Liver (tissue), 3 donors: ENCODE data around the gene TOX2.

Source experiments
- EGR1 ChIP-seq, 2 donors: IDR thresholded peaks; 2 replicates each; pipeline ENCODE4 v1.6.1; 2016 to 2018; ENCODE audit warnings: antibody characterized with exemption in 2 of 2, low read depth in 2 of 2
- HNF4G ChIP-seq: IDR thresholded peaks from 2 replicates; pipeline ENCODE4 v1.6.1; 2016; ENCODE audit warnings: antibody characterized with exemption
- TF ChIP-seq, protein P1 (sequence below): fragments of 150-350 bp; IDR thresholded peaks from 2 replicates; pipeline ENCODE4 v1.5.1; 2017; ENCODE audit warnings: improper control_type of control experiment, low read depth, low read length; ENCODE audit not compliant: missing input control
- donor health status: healthy.
- donor health status: healthy.

GRCh38 chr20:43917380-43917779, 2.7 kb downstream of the TOX2 start:
- TF ChIP-seq, protein P1, sequence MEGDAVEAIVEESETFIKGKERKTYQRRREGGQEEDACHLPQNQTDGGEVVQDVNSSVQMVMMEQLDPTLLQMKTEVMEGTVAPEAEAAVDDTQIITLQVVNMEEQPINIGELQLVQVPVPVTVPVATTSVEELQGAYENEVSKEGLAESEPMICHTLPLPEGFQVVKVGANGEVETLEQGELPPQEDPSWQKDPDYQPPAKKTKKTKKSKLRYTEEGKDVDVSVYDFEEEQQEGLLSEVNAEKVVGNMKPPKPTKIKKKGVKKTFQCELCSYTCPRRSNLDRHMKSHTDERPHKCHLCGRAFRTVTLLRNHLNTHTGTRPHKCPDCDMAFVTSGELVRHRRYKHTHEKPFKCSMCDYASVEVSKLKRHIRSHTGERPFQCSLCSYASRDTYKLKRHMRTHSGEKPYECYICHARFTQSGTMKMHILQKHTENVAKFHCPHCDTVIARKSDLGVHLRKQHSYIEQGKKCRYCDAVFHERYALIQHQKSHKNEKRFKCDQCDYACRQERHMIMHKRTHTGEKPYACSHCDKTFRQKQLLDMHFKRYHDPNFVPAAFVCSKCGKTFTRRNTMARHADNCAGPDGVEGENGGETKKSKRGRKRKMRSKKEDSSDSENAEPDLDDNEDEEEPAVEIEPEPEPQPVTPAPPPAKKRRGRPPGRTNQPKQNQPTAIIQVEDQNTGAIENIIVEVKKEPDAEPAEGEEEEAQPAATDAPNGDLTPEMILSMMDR = no peak
- no peak for TF ChIP-seq HNF4G
- TF ChIP-seq EGR1 (IDR thresholded peaks at IDR 0.05; ENCODE audit: low read depth in 2 of 2) = no peak
